Measurements from ENCODE around the gene GPR84.

The GPR84 gene

GRCh38 chr12:54394281-54394719, 30.0 kb upstream of the GPR84 start:
- Histone ChIP-seq H4K20me1 (ENCODE audit: insufficient read depth, low read length) (no peaks in the 10 kb centered on the region), H3K27me3 (ENCODE audit: insufficient read depth, low read length, poor library complexity) (no peaks in the 10 kb centered on the region), H3K36me3 (ENCODE audit: insufficient read depth, low read length) (peaks cover 49% of the 10 kb centered on the region), H2AFZ (ENCODE audit: low read depth, low read length) (no peak overlapping the region), H3K9ac (ENCODE audit: low read depth, low read length) (no peak overlapping the region), H3K79me2 (ENCODE audit: insufficient read depth, low read length) (no peaks in the 10 kb centered on the region), H3K4me1 (ENCODE audit: insufficient read depth, low read length) (no peaks in the 10 kb centered on the region), H3K9me3 (ENCODE audit: insufficient read depth, low read length, severe bottlenecking) (no peaks in the 10 kb centered on the region), H3K27ac (ENCODE audit: low read length) (no peak overlapping the region), H3K4me2 (ENCODE audit: insufficient read depth, low read length) (no peak overlapping the region), H3K4me3 (ENCODE audit: low read depth in 1 of 2, low read length in 2 of 2) (no peak overlapping the region)
- ATAC-seq (ENCODE audit: insufficient read depth, low read depth) (peak; percentile 65), DNase-seq (peak; percentile 58)
- TF ChIP-seq CTCF (IDR thresholded peaks at IDR 0.05; ENCODE audit: borderline replicate concordance, extremely low read depth, low read length, poor library complexity, severe bottlenecking) (peak; percentile 84), EZH2 (IDR thresholded peaks at IDR 0.05; ENCODE audit: borderline replicate concordance, low read depth, low read length, severe bottlenecking) (no peak)

GRCh38 chr12:54393743-54394142, 29.5 kb upstream of the GPR84 start:
- no peak overlapping the region for H3K4me2 ChIP-seq (ENCODE audit: insufficient read depth, low read length)
- H3K9me3 ChIP-seq (ENCODE audit: insufficient read depth, low read length, severe bottlenecking) = no peaks in the 10 kb centered on the region
- DNase-seq (no peak), ATAC-seq (ENCODE audit: insufficient read depth, low read depth) (no peak)
- no peaks in the 10 kb centered on the region for H3K4me1 ChIP-seq (ENCODE audit: insufficient read depth, low read length)
- no peaks in the 10 kb centered on the region for H3K79me2 ChIP-seq (ENCODE audit: insufficient read depth, low read length)
- no peaks in the 10 kb centered on the region for H3K27me3 ChIP-seq (ENCODE audit: insufficient read depth, low read length, poor library complexity)
- no peak overlapping the region for H3K9ac ChIP-seq (ENCODE audit: low read depth, low read length)
- no peak overlapping the region for H2AFZ ChIP-seq (ENCODE audit: low read depth, low read length)
- H4K20me1 ChIP-seq (ENCODE audit: insufficient read depth, low read length) = no peaks in the 10 kb centered on the region
- no peak overlapping the region for H3K27ac ChIP-seq (ENCODE audit: low read length)
- TF ChIP-seq EZH2 (IDR thresholded peaks at IDR 0.05; ENCODE audit: borderline replicate concordance, low read depth, low read length, severe bottlenecking) = no peak
- H3K36me3 ChIP-seq (ENCODE audit: insufficient read depth, low read length) = peaks cover 43% of the 10 kb centered on the region
- no peak overlapping the region for H3K4me3 ChIP-seq (ENCODE audit: low read depth in 1 of 2, low read length in 2 of 2)

- Histone ChIP-seq H4K20me1 (ENCODE audit: insufficient read depth, low read length) (no peaks in the 10 kb centered on the region), H3K4me1 (ENCODE audit: insufficient read depth, low read length) (no peaks in the 10 kb centered on the region), H3K27ac (ENCODE audit: low read length) (no peak overlapping the region), H3K9ac (ENCODE audit: low read depth, low read length) (no peak overlapping the region), H3K27me3 (ENCODE audit: insufficient read depth, low read length, poor library complexity) (no peaks in the 10 kb centered on the region), H2AFZ (ENCODE audit: low read depth, low read length) (no peak overlapping the region), H3K9me3 (ENCODE audit: insufficient read depth, low read length, severe bottlenecking) (no peaks in the 10 kb centered on the region), H3K4me3 (ENCODE audit: low read depth in 1 of 2, low read length in 2 of 2) (no peak overlapping the region), H3K36me3 (ENCODE audit: insufficient read depth, low read length) (peaks cover 38% of the 10 kb centered on the region), H3K79me2 (ENCODE audit: insufficient read depth, low read length) (no peaks in the 10 kb centered on the region), H3K4me2 (ENCODE audit: insufficient read depth, low read length) (no peak overlapping the region)
- DNase-seq (no peak), ATAC-seq (ENCODE audit: insufficient read depth, low read depth) (no peak)
- TF ChIP-seq CTCF (IDR thresholded peaks at IDR 0.05; ENCODE audit: borderline replicate concordance, extremely low read depth, low read length, poor library complexity, severe bottlenecking) (no peak), EZH2 (IDR thresholded peaks at IDR 0.05; ENCODE audit: borderline replicate concordance, low read depth, low read length, severe bottlenecking) (no peak)
Measured at GRCh38 chr12:54393207-54393609, 28.9 kb upstream of the GPR84 start.

- H3K36me3 ChIP-seq (ENCODE audit: insufficient read depth, low read length) = peaks cover 32% of the 10 kb centered on the region
- H2AFZ ChIP-seq (ENCODE audit: low read depth, low read length) = no peak overlapping the region
- H3K27me3 ChIP-seq (ENCODE audit: insufficient read depth, low read length, poor library complexity) = no peaks in the 10 kb centered on the region
- H4K20me1 ChIP-seq (ENCODE audit: insufficient read depth, low read length) = no peaks in the 10 kb centered on the region
- no peaks in the 10 kb centered on the region for H3K79me2 ChIP-seq (ENCODE audit: insufficient read depth, low read length)
- ATAC-seq (ENCODE audit: insufficient read depth, low read depth) = no peak
- no peak for DNase-seq
- no peak overlapping the region for H3K4me2 ChIP-seq (ENCODE audit: insufficient read depth, low read length)
- H3K9ac ChIP-seq (ENCODE audit: low read depth, low read length) = no peak overlapping the region
- H3K4me3 ChIP-seq (ENCODE audit: low read depth in 1 of 2, low read length in 2 of 2) = no peak overlapping the region
- no peaks in the 10 kb centered on the region for H3K4me1 ChIP-seq (ENCODE audit: insufficient read depth, low read length)
- H3K27ac ChIP-seq (ENCODE audit: low read length) = no peak overlapping the region
- TF ChIP-seq EZH2 (IDR thresholded peaks at IDR 0.05; ENCODE audit: borderline replicate concordance, low read depth, low read length, severe bottlenecking) (no peak), CTCF (IDR thresholded peaks at IDR 0.05; ENCODE audit: borderline replicate concordance, extremely low read depth, low read length, poor library complexity, severe bottlenecking) (no peak)
- no peaks in the 10 kb centered on the region for H3K9me3 ChIP-seq (ENCODE audit: insufficient read depth, low read length, severe bottlenecking)
Measured at GRCh38 chr12:54392485-54393206, 28.4 kb upstream of the GPR84 start.

Measured in DND-41 (cell line).